Raji (cell line): Measurements from ENCODE around the gene OR10G6.

ENCODE experiments used
- POLR2A ChIP-seq: IDR thresholded peaks from 2 replicates; pipeline ENCODE4 v1.6.1; 2011; ENCODE audit warnings: low read depth, low read length, control low read depth; ENCODE audit not compliant: insufficient read depth

The OR10G6 gene

DNA sequence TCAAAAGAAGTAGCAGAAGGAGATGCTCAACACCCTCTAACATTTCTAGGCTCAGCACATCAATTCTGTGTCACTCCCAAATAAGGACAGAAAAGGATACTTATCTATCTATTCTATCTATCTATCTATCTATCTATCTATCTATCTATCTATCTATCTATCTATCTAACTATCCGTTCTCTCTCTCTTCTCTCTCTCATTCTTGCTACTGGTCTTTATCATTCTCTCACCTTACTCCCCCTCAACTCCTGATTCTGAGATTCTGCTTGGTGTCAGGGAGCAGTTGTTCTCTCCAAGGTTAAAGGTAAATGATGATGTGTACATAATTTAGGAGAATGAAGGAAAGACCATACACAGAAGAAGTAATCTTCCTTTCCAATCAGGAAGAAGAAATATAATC, at the start of gene OR10G6:
OR10G6 (minus strand) TSS at position 43 of the 400 bp plus-strand sequence; CDS start at position 43, 0 bp downstream.
- no peak for TF ChIP-seq POLR2A

GRCh38 chr11:124043420-124043819, 48.5 kb upstream of the OR10G6 start:
- no peak for TF ChIP-seq POLR2A

DNA sequence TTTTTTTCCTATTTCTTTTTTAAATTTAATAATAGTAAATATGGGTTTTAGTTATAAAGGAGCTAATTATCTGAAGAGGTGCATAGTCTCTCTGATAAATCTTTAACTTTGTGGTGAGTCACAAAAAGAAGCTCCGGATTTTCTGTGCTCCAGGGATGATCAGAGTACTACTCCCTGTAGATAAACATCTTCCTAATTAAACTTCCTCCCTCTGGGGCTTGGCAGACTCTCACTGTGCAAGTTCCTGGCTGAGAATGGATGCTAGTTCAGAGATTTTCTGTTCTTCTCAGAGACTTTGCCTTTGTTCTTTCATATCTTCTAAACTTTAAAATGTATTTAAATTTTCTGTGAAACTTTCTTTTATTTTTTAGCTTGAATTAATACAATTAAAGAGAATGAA, 46.3 kb upstream of the OR10G6 start, which contains the start of gene OR10G7:
OR10G7 (minus strand) TSS at position 72 of the 400 bp plus-strand sequence. CDS start 2,324 bp downstream, outside the sequence.
- TF ChIP-seq POLR2A, result no peak

DNA sequence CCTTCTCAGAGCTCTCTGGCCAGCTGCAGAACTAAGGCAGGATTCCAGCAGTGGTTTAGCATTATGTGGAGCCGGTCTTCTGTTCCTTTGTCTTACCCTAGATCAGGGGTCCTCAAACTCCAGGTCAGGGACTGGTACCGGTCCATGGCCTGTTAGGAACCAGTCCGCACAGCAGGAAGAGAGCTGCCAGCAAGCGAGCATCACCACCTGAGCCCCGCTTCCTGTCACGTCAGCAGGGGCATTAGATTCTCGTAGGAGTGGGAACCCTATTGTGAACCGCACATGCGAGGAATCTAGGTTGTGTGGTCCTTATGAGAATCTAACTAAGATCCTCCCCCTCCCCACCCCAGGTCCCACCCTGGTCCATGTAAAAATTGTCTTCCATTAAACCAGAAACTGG, 44.6 kb upstream of the OR10G6 start:
- no peak for TF ChIP-seq POLR2A

GRCh38 chr11:124036666-124037065, 41.7 kb upstream of the OR10G6 start:
- TF ChIP-seq POLR2A, result no peak

DNA sequence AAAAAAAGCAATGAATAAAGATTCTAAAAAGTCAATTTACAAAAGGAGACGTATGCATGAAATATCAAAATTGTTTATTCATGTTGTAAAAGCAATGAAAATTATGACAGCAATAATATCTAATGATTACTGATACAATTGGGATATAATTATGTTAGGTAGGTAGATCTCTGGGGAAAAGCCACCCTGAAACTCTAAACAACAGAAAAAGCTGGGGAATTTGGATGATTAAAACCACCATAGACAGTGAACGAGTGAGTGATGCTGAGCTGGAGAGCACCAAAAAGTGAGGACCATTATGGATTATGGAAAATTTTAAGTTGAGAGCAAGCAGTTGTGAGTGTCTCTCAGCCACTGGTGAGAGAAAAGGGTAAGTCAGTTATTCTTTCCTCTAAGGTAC, 31.5 kb upstream of the OR10G6 start, which contains the start of gene OR10G8:
OR10G8 (plus strand) TSS at position 301 of the 400 bp plus-strand sequence. CDS start 2,825 bp downstream, outside the sequence.
- TF ChIP-seq POLR2A, result no peak

- TF ChIP-seq POLR2A, result no peak
Measured at GRCh38 chr11:124012697-124013096, 17.7 kb upstream of the OR10G6 start, which contains the start of gene OR10G4. OR10G4 (plus strand) TSS chr11:124012997; CDS start chr11:124015575, 2,578 bp downstream.

DNA sequence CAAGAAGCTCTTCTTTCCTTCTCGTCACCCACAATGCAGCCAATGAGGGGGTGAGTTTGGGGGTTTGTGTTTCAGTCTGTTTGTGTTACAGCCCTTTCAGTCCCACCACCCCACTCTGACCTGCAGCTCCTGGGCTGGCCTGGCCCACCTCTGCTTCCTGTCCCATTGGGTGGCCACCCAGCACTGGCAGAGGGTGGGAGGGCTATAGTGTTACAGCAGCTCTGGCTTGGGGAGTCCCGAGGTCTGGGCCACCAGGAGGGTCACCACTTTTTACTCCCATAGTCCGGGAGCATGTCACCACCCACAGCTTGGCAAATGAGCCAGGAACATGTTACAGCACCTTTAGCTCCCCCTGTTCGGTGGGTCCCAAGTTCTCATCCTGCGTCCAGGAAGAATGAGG, 15.7 kb downstream of the OR10G6 start:
- TF ChIP-seq POLR2A, result no peak

DNA sequence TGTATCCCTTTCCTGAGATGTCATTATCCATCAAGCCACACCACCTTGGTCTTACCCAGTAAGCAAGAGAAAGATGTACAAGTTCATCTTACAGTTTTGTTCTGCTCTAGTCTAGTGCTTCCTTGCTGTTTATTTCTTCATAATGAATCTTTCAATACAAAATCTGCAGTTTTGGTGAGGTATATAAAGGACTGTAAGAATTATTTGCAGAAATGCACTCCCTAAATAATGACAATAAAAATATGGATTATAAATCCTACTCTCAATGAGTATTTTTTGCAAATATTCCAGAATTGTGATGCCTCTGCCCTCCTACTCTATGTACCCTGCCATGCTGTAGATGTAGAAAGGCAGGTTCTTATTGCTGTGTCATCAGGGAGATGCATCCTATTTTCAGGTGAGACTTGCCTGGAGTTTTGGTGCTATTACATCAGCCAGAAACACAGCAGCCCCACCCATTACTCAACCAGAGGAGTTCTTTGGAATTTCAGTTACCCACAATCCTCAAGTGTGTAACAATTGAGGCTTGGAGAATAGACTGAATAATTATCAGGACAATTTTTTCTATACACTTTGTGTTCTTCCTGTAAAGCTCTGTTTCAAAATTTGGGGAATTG, 17.1 kb downstream of the OR10G6 start, which contains the start of gene OR10S1:
OR10S1 (minus strand) TSS at position 51 of the 617 bp plus-strand sequence. CDS start 117 bp downstream, outside the sequence.
- TF ChIP-seq POLR2A, result no peak

GRCh38 chr11:123976770-123977560, 18.0 kb downstream of the OR10G6 start:
- TF ChIP-seq POLR2A, result no peak

DNA sequence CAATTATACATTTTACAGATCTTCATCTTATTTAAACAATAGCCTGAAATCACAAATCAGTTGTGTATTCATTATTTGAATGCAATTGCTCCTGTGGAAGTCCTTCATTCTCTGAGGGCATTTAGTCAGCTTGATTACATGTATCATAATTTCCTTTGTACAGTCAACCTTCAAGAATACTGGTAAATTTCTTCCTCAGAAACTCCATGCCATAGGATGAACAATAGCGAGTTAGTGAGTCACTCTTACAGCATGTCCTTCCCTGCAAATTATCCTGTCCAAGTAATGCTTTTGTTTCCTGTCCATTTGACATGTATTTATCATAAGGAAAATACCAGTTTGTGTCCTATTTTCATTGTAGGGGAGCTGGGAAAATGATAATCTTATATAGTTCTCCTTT, 21.1 kb downstream of the OR10G6 start:
- TF ChIP-seq POLR2A, result no peak

DNA sequence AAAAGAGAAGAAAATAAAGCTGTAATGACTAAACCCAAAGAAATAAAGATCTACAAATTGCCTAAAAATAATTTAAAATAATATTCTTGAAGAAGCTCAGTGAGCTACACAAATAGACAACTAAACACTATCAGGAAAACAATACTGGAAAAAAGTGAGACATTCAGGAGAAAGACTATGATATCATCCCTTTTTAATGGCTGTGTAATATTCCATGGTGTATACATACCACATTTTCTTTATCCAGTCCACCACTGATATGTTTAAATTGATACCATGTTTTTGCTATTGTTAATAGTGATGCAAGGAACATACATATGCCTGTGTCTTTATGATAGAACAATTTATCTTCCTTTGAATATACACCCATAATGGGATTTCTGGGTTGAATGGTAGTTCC, 38.2 kb downstream of the OR10G6 start:
- no peak for TF ChIP-seq POLR2A

- TF ChIP-seq POLR2A, result no peak
Measured at GRCh38 chr11:123945132-123945531, 49.8 kb downstream of the OR10G6 start.
